HG03139 (cell line): ENCODE results near the gene FAM90A26.
"Not testable (repeated sequence)": the region's sequence is repeated elsewhere in the genome, so short reads cannot be mapped to it uniquely, and the experiment has no call there.

ENCODE experiments used
- ATAC-seq: cut with Tn5 transposase; IDR thresholded peaks from one replicate; pipeline ENCODE4 v1.9.1; 2021; ENCODE audit not compliant: unreplicated experiment

Gene FAM90A26

GRCh38 chr4:9169791-9170459 is at the start of gene FAM90A26:
FAM90A26 (plus strand) TSS chr4:9170409; CDS start chr4:9173173, 2,764 bp downstream.
- ATAC-seq, result not testable (repeated sequence)

- ATAC-seq, result not testable (repeated sequence)
Observed at GRCh38 chr4:9122711-9123110, 47.5 kb upstream of the FAM90A26 start.

DNA sequence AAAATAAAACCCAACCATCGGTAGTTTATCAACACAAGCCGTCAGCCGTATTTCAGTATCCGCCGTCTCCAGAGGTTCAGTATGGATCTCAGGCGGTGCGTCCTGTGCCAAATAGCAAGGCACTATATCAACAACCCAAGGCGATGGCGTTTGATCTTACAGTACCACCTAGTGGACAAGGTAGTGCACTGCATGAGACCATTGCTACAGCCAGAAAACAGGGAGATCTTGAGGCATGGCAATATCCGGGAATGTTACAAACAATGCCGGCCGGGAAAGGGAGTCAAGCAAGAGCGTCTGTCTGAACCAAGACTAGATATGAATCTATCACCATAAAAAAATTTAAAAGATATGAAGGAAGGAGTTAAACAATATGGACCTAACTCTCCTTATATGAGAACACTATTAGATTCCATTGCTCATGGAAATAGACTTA is 46.6 kb upstream of the FAM90A26 start:
- not testable (repeated sequence) for ATAC-seq

GRCh38 chr4:9125601-9126161 is 44.5 kb upstream of the FAM90A26 start:
- not testable (repeated sequence) for ATAC-seq

DNA sequence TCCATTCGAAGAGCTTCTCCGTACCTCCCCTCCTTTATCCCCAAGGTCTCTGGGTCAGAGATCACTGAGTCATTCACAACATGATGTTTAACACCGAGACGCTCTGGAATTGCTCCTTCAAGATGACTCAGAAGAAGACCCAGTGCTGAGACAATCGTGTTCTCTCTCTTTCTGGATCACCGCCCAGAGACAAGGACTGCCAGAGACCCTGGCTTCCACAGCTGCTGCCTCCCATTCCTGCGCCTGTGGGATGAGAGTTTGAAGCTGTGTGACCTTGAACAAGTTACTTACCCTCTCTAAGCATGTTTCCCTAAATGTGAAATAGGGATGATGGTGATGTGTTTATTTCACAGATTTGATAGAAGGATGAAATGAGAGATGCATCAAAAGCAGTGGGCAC is 38.8 kb upstream of the FAM90A26 start:
- ATAC-seq, result not testable (repeated sequence)

DNA sequence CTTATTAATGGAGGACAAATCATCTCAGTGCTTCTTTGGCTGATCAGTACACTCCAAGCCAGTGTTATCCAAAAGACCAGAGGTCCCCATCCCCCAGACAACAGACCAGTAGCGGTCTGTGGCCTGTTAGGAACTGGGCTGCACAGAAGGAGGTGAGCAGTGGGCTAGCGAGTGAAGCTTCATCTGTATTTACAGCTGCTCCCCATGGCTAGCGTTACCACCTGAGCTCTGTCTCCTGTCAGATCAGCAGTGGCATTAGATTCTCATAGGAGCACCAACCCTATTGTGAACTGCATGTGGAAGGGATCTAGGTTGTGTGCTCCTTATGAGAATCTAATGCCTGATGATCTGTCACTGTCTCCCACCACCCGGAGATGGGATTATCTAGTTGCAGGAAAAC is 37.4 kb upstream of the FAM90A26 start:
- ATAC-seq, result not testable (repeated sequence)

GRCh38 chr4:9134011-9134410 is 36.2 kb upstream of the FAM90A26 start:
- ATAC-seq, result not testable (repeated sequence)

DNA sequence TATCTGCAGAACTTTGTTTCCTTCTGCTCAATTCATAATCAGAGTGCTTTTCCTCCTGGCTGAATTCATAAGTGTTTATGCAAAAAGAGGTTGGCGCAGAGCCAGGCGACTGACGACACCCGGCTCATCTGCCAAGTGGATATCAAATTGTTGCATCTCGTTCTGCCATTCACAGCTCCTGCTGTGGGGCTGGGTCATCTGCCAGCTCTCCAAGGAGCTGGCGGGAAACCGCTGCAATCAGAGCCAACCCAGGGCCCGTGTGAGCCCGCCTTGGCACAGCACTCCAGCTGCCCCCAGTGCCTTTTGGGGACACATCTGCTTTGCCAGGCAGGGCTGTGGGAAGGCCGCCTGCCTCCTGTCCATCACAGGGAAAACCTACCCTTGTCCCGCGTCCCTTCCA is 35.7 kb upstream of the FAM90A26 start:
- ATAC-seq, result not testable (repeated sequence)

DNA sequence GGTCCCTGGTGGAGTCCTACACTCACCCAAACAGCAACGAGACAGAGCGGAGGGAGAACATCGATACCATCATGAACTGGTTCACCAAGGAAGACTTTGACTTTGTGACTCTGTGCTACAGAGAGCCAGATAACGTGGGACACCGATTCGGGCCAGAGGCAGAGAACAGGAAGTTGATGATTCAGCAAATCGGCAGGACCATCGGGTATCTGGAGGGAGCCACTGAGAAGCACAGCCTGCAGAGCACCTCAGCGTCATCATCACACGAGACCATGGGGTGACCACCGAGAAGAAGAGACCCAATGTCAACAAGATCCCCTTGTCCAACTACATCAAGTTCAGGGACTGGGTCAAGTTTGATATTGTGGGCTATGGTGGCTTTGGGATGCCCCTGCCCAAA is 29.2 kb upstream of the FAM90A26 start:
- not testable (repeated sequence) for ATAC-seq

- not testable (repeated sequence) for ATAC-seq
Observed at GRCh38 chr4:9142786-9143185, 27.4 kb upstream of the FAM90A26 start.

GRCh38 chr4:9143421-9144080 is 26.7 kb upstream of the FAM90A26 start:
- no peak for ATAC-seq

- ATAC-seq, result no peak
Observed at GRCh38 chr4:9146967-9147366, 23.2 kb upstream of the FAM90A26 start.

DNA sequence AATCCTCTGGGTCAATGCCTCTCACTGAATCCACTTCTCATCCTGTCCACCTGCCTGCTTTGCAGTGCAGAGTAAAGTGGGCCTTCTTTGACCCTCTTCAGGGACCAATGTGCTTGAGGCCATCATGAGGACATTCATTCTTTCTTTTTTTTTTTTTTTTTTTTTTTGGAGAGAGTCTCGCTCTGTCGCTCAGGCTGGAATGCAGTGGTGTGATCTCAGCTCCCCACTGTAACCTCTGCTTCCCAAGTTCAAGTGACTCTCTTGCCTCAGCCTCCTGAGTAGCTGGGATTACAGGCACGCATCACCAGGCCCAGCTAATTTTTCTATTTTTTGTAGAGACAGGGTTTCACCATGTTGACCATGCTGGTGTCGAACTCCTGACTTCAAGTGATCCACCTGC is 22.8 kb upstream of the FAM90A26 start:
- not testable (repeated sequence) for ATAC-seq

- ATAC-seq, result not testable (repeated sequence)
Observed at GRCh38 chr4:9148611-9149409, 21.4 kb upstream of the FAM90A26 start.

GRCh38 chr4:9151809-9152179 is 18.4 kb upstream of the FAM90A26 start:
- not testable (repeated sequence) for ATAC-seq

DNA sequence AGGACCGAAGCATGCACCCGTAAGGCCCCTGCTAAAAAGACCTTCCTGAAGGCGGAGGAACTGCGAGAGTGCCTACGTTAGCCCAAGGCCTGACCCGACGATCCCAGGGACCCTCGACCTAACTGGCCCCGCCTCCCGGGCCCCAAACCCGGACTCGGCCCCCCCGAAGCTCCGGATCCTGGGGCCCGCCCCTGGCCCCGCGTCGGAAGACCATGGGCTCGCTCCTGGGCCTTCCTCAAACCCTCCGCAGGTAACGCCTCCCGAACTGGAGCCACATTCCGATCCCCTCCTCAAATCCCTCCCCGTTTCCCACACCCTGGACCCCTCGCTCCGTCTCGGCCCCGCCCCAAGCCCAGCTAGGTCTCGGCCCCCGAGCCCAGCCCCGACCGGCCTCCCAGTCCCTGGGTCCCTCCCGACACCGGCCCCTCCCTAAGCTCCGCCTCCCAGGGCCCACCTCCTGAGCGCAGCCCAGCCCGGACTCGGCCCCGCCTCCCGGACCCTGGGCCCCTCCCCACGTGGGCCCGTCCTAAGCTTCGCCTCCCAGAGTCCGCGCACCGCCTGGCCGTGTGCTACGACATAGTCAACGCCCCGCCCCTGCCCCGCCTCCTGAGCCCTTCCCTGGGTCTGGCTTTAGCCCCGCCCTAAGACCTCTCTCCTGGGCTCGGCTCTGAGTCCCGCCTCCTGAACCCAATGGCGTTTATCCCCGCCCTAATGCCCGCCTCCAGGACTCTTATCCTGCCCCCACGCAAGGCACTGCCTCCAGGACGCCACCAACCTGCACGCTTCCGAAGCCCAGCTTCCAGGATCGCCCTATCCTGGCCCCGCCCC is 17.8 kb upstream of the FAM90A26 start:
- ATAC-seq, result not testable (repeated sequence)

DNA sequence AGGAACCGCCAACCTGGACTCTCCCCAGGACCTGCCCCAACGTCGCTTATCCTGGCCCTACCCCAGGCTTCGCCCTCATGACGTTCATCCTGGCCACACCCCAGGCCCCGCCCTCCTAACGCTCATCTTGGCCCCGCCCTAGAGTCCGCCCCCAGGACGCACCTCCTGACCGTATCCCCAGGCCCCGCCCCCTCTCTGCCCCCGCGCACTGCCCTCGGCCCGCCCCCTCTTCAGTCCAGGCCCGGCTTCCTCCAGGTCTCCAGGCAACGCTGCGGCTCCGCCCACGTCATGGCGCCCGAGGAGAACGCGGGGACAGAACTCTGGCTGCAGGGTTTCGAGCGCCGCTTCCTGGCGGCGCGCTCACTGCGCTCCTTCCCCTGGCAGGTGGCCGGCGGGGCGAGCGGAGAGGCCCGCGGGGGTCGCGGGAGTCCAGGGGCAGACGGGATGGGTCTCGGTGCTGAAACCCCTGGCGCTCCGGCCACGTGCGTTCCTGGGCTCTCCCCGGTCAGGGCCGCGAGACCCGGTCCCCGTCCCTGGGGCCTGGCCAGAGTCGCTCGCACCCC is 17.1 kb upstream of the FAM90A26 start:
- ATAC-seq, result not testable (repeated sequence)

DNA sequence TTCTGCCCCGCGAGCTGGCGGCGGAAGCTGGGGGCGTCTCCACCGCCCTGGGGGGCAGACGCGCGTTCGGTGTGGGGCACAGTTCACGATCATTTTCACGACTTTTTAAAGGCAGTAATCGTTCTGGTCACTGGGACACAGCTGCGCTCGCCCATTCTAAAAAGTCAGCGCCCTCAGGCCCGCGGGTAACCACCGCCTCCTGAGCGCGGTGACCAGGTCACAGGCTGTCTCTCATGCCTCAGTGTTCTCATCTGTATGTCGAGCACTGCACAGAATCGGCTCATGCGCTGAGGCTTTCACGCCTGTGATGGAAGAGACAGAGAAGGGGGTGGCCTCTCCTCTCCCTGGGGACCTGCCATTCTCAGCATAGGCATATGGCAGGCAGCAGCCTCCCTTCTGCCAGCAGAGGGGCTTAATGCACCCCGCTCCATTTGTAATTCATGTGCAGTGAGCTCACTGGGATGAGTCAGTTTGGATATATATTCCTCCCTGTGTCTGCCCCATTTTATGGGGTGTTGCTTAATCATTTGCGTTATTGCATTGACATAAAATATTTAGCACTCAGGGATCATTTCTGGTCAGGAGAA is 16.5 kb upstream of the FAM90A26 start:
- not testable (repeated sequence) for ATAC-seq

DNA sequence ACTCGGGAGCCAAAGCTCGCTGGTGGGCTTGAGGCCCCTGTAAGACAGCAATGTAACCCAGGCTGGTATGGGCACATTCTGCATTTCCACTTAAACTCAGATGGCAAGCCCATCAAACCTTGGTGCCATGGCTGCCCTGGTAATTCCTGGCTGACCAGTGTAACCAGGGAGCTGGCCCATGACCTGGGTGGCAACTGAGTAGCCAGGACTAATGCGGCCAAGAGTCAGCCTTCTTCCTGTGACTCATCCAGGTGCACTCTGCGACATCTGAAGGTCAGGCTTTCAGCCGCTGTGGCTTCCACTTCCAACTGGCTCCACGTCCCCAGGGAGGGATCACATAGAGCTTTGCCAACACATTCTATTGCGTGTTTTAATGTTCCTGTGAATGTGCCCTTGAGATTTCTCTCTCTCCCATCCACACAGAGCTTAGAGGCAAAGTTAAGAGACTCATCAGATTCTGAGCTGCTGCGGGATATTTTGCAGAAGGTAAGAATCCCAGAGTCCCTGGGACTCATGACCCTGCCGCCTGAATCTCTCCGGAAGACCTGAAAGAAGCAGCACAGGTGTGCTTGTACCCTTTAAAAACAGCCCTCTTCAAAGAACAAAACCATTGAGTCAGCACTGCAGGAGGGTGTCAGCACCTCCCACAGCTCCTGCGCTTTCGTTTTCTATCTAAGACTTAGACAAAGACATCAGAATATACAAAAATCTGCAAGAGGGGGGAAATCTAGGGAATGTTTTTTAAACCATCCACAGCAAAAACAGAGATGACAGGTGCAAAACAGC is 14.9 kb upstream of the FAM90A26 start:
- ATAC-seq, result not testable (repeated sequence)
